Stimulated activated CD8-positive, alpha-beta memory T cell treated with anti-CD3 and anti-CD28 coated beads, Interleukin-4, amount 100 ng/mL, for 4 hours (primary cell): ENCODE results near the gene GPR153.
A peak's percentile ranks its signal among the peaks of the same experiment; 100 is the strongest.

ENCODE experiments used
- DNase-seq, 2 donors: peaks; one replicate each; pipeline ENCODE4 v3.0.0-alpha.2; 2020; ENCODE audit warnings: low read depth in 2 of 2, low spot score in 1 of 2

Gene GPR153

GRCh38 chr1:6206520-6206855 is 54.4 kb downstream of the GPR153 start:
- no peak for DNase-seq

GRCh38 chr1:6205849-6206519 is 54.9 kb downstream of the GPR153 start, which contains the start of gene RNF207:
TSS of gene RNF207 (plus strand) at chr1:6206119. CDS start at chr1:6206536, 417 bp downstream.
- peak in 1 of 2 donors; percentile 38 for DNase-seq

GRCh38 chr1:6202256-6202655 is 58.6 kb downstream of the GPR153 start:
- no peak for DNase-seq

- DNase-seq, result no peak
Observed at GRCh38 chr1:6200188-6200809, 60.6 kb downstream of the GPR153 start.

GRCh38 chr1:6199298-6200187 is 61.4 kb downstream of the GPR153 start, which contains the start of gene RPL22:
TSS of gene RPL22 (minus strand) at chr1:6199595. CDS start at chr1:6199573, 22 bp downstream.
- peak; percentile 94 to 97 for DNase-seq

GRCh38 chr1:6198646-6199297 is 62.1 kb downstream of the GPR153 start:
- peak in 1 of 2 donors; percentile 4 for DNase-seq

- DNase-seq, result no peak
Observed at GRCh38 chr1:6197746-6198427, 63.0 kb downstream of the GPR153 start.
